HCT116 (cell line): Measurements from ENCODE around the gene KCNC3. TPM values are rescaled to one million over a fixed set of nuclear protein-coding genes. Genes with fewer than 3 reads are reported as not detected.

Experiments used
- ATAC-seq: fragments of 200-7000 bp; cut with Tn5 transposase; 2 replicates; pipeline ENCODE4 v1.9.1; 2020; ENCODE audit warnings: mild to moderate bottlenecking, moderate library complexity
- BruUV-seq: library from RNA; stranded (reverse); fragments of 400-500 nt; replicated peaks from 2 replicates; lab custom pipeline; 2021; lab: Mats Ljungman, UMichigan
- CTCF ChIA-PET: fragments of 300-600 bp; sonication (Branson Sonifier 250); formaldehyde crosslinking; loops from one replicate; lab custom pipeline; 2021; ENCODE audit warnings: antibody characterized with exemption; lab: Charles Lee
- POLR2A ChIA-PET: fragments of 300-600, 350-600 bp; sonication (Branson Sonifier 250); formaldehyde crosslinking; loops from one replicate; lab custom pipeline; 2021; ENCODE audit warnings: antibody characterized with exemption; lab: Charles Lee
- RAD21 ChIA-PET, 2 experiments: fragments of 300-600 bp; sonication (Branson Sonifier 250); formaldehyde crosslinking; loops; one replicate each; lab custom pipeline; 2023; ENCODE audit warnings: low total read pairs in 2 of 2; ENCODE audit not compliant: uncharacterized antibody in 2 of 2, unreplicated experiment in 2 of 2, low non-redundant PET in 1 of 2; lab: Charles Lee
- DNase-seq: peaks from one replicate; pipeline ENCODE4 v3.0.0-alpha.2; 2010; ENCODE audit warnings: low read depth, low spot score
- H2AFZ ChIP-seq: fragments of 200-600 bp; shearing (Covaris generic), sonication (generic); 2 replicates; pipeline ENCODE4 v1.6.1; 2017; ENCODE audit warnings: low read depth, mixed run types, mixed read lengths, antibody characterized with exemption, low read length; ENCODE audit not compliant: poor library complexity, severe bottlenecking
- H3K27ac ChIP-seq: 2 replicates; pipeline ENCODE4 v1.5.1; 2012; ENCODE audit warnings: low read depth, low read length
- H3K27me3 ChIP-seq: fragments of 200-600 bp; sonication (generic); 2 replicates; pipeline ENCODE4 v1.6.1; 2016; ENCODE audit warnings: mixed run types, low read length, mixed read lengths; ENCODE audit not compliant: insufficient read depth
- H3K36me3 ChIP-seq, 2 experiments: fragments of 200-500 bp in 1 of 2; fragments of 200-600 bp in 1 of 2; sonication (Bioruptor generic) in 1 of 2; sonication (generic) in 1 of 2; 2 replicates each; pipeline versions ENCODE4 v1.5.1 to v1.6.1; 2014 to 2016; ENCODE audit warnings: low read length in 2 of 2, inconsistent platforms in 1 of 2, mixed read lengths in 1 of 2, mixed run types in 1 of 2; ENCODE audit not compliant: insufficient read depth in 2 of 2, control insufficient read depth in 1 of 2
- H3K4me1 ChIP-seq, 2 experiments: fragments of 200-600 bp in 1 of 2; sonication (generic) in 1 of 2; 2 replicates each; pipeline versions ENCODE4 v1.5.1 to v1.6.1; 2012 to 2017; ENCODE audit warnings: low read length in 2 of 2, inconsistent platforms in 1 of 2, mild to moderate bottlenecking in 1 of 2, mixed read lengths in 1 of 2, mixed run types in 1 of 2, moderate library complexity in 1 of 2; ENCODE audit not compliant: insufficient read depth in 2 of 2, control insufficient read depth in 1 of 2
- H3K4me2 ChIP-seq: fragments of 200-600 bp; sonication (generic); 2 replicates; pipeline ENCODE4 v1.6.1; 2017; ENCODE audit warnings: mixed run types, low read length, mixed read lengths
- H3K4me3 ChIP-seq, 2 experiments: fragments of 200-600 bp in 1 of 2; sonication (generic) in 1 of 2; replicated peaks in 1 of 2; 2 replicates each; pipeline ENCODE4 v1.5.1; 2011 to 2016; ENCODE audit warnings: low read length in 2 of 2, control low read depth in 1 of 2, low read depth in 1 of 2, mild to moderate bottlenecking in 1 of 2, mixed read lengths in 1 of 2, mixed run types in 1 of 2
- H3K79me2 ChIP-seq: fragments of 200-600 bp; sonication (generic); 2 replicates; pipeline ENCODE4 v1.6.1; 2017; ENCODE audit warnings: mild to moderate bottlenecking, mixed run types, low read length, moderate library complexity, mixed read lengths; ENCODE audit not compliant: insufficient read depth
- H3K9ac ChIP-seq: fragments of 200-600 bp; sonication (generic); 2 replicates; pipeline ENCODE4 v1.6.1; 2016; ENCODE audit warnings: low read length, mixed read lengths
- H3K9me2 ChIP-seq: fragments of 200-600 bp; sonication (generic), shearing (Covaris generic); 2 replicates; pipeline ENCODE4 v1.6.1; 2017; ENCODE audit warnings: mixed run types, mild to moderate bottlenecking, moderate library complexity; ENCODE audit not compliant: insufficient read depth
- H3K9me3 ChIP-seq, 2 experiments: fragments of 200-500 bp in 1 of 2; fragments of 200-600 bp in 1 of 2; sonication (Bioruptor generic) in 1 of 2; sonication (generic) in 1 of 2; 2 replicates each; pipeline ENCODE4 v1.6.1; 2014 to 2017; ENCODE audit warnings: low read length in 2 of 2, mixed read lengths in 2 of 2, inconsistent platforms in 1 of 2, low read depth in 1 of 2, mild to moderate bottlenecking in 1 of 2, mixed run types in 1 of 2, moderate library complexity in 1 of 2; ENCODE audit not compliant: control insufficient read depth in 1 of 2, insufficient read depth in 1 of 2
- H4K20me1 ChIP-seq: fragments of 200-600 bp; sonication (generic), shearing (Covaris generic); 2 replicates; pipeline ENCODE4 v1.6.1; 2017; ENCODE audit warnings: mixed run types, mild to moderate bottlenecking, moderate library complexity; ENCODE audit not compliant: insufficient read depth
- CBX3 ChIP-seq: IDR thresholded peaks from 2 replicates; pipeline ENCODE4 v1.6.1; 2012; ENCODE audit warnings: low read depth
- EGR1 ChIP-seq: IDR thresholded peaks from 2 replicates; pipeline ENCODE4 v1.6.1; 2012; ENCODE audit warnings: low read depth
- ELF1 ChIP-seq: IDR thresholded peaks from 2 replicates; pipeline ENCODE4 v1.6.1; 2012; ENCODE audit warnings: low read depth, borderline replicate concordance
- EZH2phosphoT487 ChIP-seq: fragments of 200-600 bp; IDR thresholded peaks from 2 replicates; pipeline ENCODE4 v1.6.1; 2018; ENCODE audit warnings: antibody characterized with exemption, borderline replicate concordance
- JUND ChIP-seq: IDR thresholded peaks from 2 replicates; pipeline ENCODE4 v1.6.1; 2012
- MAX ChIP-seq: IDR thresholded peaks from 2 replicates; pipeline ENCODE4 v1.6.1; 2012
- POLR2A ChIP-seq: IDR thresholded peaks from 2 replicates; pipeline ENCODE4 v1.7.0; 2011; ENCODE audit warnings: borderline replicate concordance; ENCODE audit not compliant: insufficient read depth, insufficient read length; ENCODE audit errors: extremely low read depth
- RAD21 ChIP-seq: IDR thresholded peaks from 2 replicates; pipeline ENCODE4 v1.6.1; 2012; ENCODE audit warnings: low read depth, mild to moderate bottlenecking
- REST ChIP-seq: IDR thresholded peaks from 2 replicates; pipeline ENCODE4 v1.6.1; 2012; ENCODE audit warnings: low read depth
- SP1 ChIP-seq: IDR thresholded peaks from 2 replicates; pipeline ENCODE4 v1.6.1; 2012; ENCODE audit warnings: low read depth
- ZBTB33 ChIP-seq: IDR thresholded peaks from 2 replicates; pipeline ENCODE4 v1.6.1; 2011; ENCODE audit warnings: mild to moderate bottlenecking, low read length, moderate library complexity; ENCODE audit not compliant: insufficient replicate concordance; ENCODE audit errors: extremely low read depth
- intact Hi-C: fragments of 100-400 bp; cut with micrococcal nuclease; formaldehyde crosslinking; loops from 2 replicates; pipeline ENCODE4 v1.10.0; 2022
- total RNA-seq: library from RNA; stranded (reverse); gene quantifications from one replicate; pipeline ENCODE4 v1.2.1, GENCODE V29; 2021; ENCODE audit not compliant: unreplicated experiment
- TF ChIP-seq, protein P1 (sequence below): IDR thresholded peaks from 2 replicates; pipeline ENCODE4 v1.6.1; 2012

The KCNC3 gene
- total RNA-seq, 1 experiment from 2014 or later, result 6.9 TPM

- POLR2A ChIA-PET, result no interaction called here
- no peak for DNase-seq
- Histone ChIP-seq H2AFZ (no peak overlapping the region), H3K9me3 (no peaks in the 10 kb centered on the region), H3K36me3 (no peaks in the 10 kb centered on the region), H3K4me3 (no peak overlapping the region), H3K9me2 (no peaks in the 10 kb centered on the region), H3K9ac (no peak overlapping the region), H3K27ac (no peak overlapping the region), H3K79me2 (no peaks in the 10 kb centered on the region), H3K27me3 (no peaks in the 10 kb centered on the region), H4K20me1 (no peaks in the 10 kb centered on the region), H3K4me2 (no peak overlapping the region), H3K4me1 (peaks cover 0 to 4% of the 10 kb centered on the region in 2 experiments; a peak in 1 of 4 replicates)
- no TSS peak for BruUV-seq
- intact Hi-C loops, result no loop called here
- RAD21 ChIA-PET, result interaction anchor here in 1 of 2 experiments (0.7 kb wide), 1 partner anchor 17 kb away, joined by 6 read pairs; the partner anchor contains the start of gene KCNC3
- CTCF ChIA-PET, result no interaction called here
- peak; percentile 37; the same call in 1 of the 2 replicates for ATAC-seq
- peak; percentile 66 for TF ChIP-seq POLR2A
- no peak for TF ChIP-seq JUND
Measured at GRCh38 chr19:50311723-50312635, 17.2 kb downstream of the KCNC3 start.

DNA sequence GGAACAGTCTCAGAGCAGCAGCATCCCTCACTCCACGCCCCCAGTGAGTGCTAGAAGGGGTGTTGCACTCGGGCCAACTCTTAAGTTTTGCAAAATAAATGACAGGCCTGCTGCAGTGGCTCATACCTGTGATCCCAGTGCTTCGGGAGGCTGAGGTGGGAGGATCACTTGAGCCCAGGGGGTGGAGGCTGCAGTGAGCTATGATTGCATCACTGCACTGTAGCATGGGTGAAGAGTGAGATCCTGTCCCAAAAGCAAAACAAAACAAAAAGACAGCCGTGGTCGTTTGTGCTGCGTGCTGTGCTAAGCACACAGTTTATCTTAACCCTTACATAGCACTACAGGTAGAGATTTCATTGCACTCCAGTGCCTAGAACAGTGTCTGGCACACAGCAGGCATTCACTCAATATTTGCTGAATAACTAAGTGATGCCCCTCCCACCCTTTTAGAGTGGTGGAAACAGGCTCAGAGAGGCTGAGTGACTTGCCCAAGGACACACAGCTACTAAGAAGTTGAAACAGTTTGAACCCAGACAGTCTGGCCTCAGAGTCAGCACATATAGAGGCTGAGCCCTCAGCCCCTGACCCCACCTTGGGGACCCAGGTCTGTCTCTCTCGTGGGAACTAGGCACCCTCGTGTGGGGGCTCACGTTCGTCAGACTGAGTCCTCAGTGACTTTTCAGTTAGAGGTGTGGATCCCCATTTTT is 18.3 kb downstream of the KCNC3 start:
- H3K4me3 ChIP-seq, result no peak overlapping the region
- CTCF ChIA-PET, result no interaction called here
- intact Hi-C loops, result no loop called here
- no TSS peak for BruUV-seq
- no peaks in the 10 kb centered on the region for H3K9me2 ChIP-seq
- no peak for DNase-seq
- H3K9me3 ChIP-seq, result no peaks in the 10 kb centered on the region
- no peak overlapping the region for H3K4me2 ChIP-seq
- H3K9ac ChIP-seq, result no peak overlapping the region
- H3K36me3 ChIP-seq, result no peaks in the 10 kb centered on the region
- H2AFZ ChIP-seq, result no peak overlapping the region
- ATAC-seq, result peak; percentile 31
- RAD21 ChIA-PET, result no interaction called here
- H3K27ac ChIP-seq, result no peak overlapping the region
- peaks cover 0 to 4% of the 10 kb centered on the region in 2 experiments; a peak in 1 of 4 replicates for H3K4me1 ChIP-seq
- no peaks in the 10 kb centered on the region for H4K20me1 ChIP-seq
- no peaks in the 10 kb centered on the region for H3K79me2 ChIP-seq
- H3K27me3 ChIP-seq, result no peaks in the 10 kb centered on the region
- POLR2A ChIA-PET, result no interaction called here
- TF ChIP-seq REST (no peak), JUND (no peak), ZBTB33 (no peak), RAD21 (no peak), SP1 (no peak), ELF1 (no peak), EZH2phosphoT487 (no peak), EGR1 (no peak), MAX (no peak), CBX3 (no peak)
- TF ChIP-seq, protein P1, sequence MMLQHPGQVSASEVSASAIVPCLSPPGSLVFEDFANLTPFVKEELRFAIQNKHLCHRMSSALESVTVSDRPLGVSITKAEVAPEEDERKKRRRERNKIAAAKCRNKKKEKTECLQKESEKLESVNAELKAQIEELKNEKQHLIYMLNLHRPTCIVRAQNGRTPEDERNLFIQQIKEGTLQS, result no peak
